ENCODE data around the gene KCNE4.

The KCNE4 gene

GRCh38 chr2:223102450-223102849, 50.5 kb downstream of the KCNE4 start:
- H3K9me2 ChIP-seq (replicated peaks; ENCODE audit: insufficient read depth, low read length): no peaks in the 10 kb centered on the region
- peaks cover 10% of the 10 kb centered on the region; the same call in 1 of the 2 replicates for H3F3A ChIP-seq (ENCODE audit: insufficient read depth, low read length)
- H2AFZ ChIP-seq (ENCODE audit: low read length): no peak overlapping the region
- no peak overlapping the region for H3K27ac ChIP-seq (ENCODE audit: low read length)
- H3K4me3 ChIP-seq (ENCODE audit: low read length): no peak overlapping the region
- TF ChIP-seq EZH2 (optimal IDR thresholded peaks at IDR 0.05; ENCODE audit: low read depth, low read length) (no peak), EZH2phosphoT487 (IDR thresholded peaks at IDR 0.05; ENCODE audit: low read length) (no peak), CTCF (IDR thresholded peaks at IDR 0.05; ENCODE audit: low read length) (no peak)
- H3K27me3 ChIP-seq (replicated peaks; ENCODE audit: insufficient read depth, low read length): no peaks in the 10 kb centered on the region
- no peaks in the 10 kb centered on the region for H3K9me3 ChIP-seq (replicated peaks; ENCODE audit: insufficient read depth, low read length)
- H4K20me1 ChIP-seq (ENCODE audit: insufficient read depth, low read length): no peaks in the 10 kb centered on the region
- DNase-seq: no peak
- H3K4me1 ChIP-seq (ENCODE audit: low read length): peaks cover 8% of the 10 kb centered on the region
- no peak overlapping the region for H3K9ac ChIP-seq (ENCODE audit: low read length)
- H3K36me3 ChIP-seq (replicated peaks; ENCODE audit: insufficient read depth, low read length): no peaks in the 10 kb centered on the region
- H3K79me2 ChIP-seq (ENCODE audit: low read length): no peaks in the 10 kb centered on the region
- H3K4me2 ChIP-seq (ENCODE audit: low read depth, low read length): no peak overlapping the region

- no peak overlapping the region for H3K27ac ChIP-seq (ENCODE audit: low read length)
- no peaks in the 10 kb centered on the region for H3K27me3 ChIP-seq (replicated peaks; ENCODE audit: insufficient read depth, low read length)
- TF ChIP-seq CTCF (IDR thresholded peaks at IDR 0.05; ENCODE audit: low read length): no peak
- no peak for TF ChIP-seq EZH2phosphoT487 (IDR thresholded peaks at IDR 0.05; ENCODE audit: low read length)
- no peaks in the 10 kb centered on the region for H3K9me3 ChIP-seq (replicated peaks; ENCODE audit: insufficient read depth, low read length)
- H3F3A ChIP-seq (ENCODE audit: insufficient read depth, low read length): peaks cover 10% of the 10 kb centered on the region; the same call in 1 of the 2 replicates
- no peaks in the 10 kb centered on the region for H3K79me2 ChIP-seq (ENCODE audit: low read length)
- H4K20me1 ChIP-seq (ENCODE audit: insufficient read depth, low read length): no peaks in the 10 kb centered on the region
- H3K36me3 ChIP-seq (replicated peaks; ENCODE audit: insufficient read depth, low read length): no peaks in the 10 kb centered on the region
- no peaks in the 10 kb centered on the region for H3K9me2 ChIP-seq (replicated peaks; ENCODE audit: insufficient read depth, low read length)
- peaks cover 8% of the 10 kb centered on the region for H3K4me1 ChIP-seq (ENCODE audit: low read length)
- no peak overlapping the region for H3K4me2 ChIP-seq (ENCODE audit: low read depth, low read length)
- H3K9ac ChIP-seq (ENCODE audit: low read length): no peak overlapping the region
- H2AFZ ChIP-seq (ENCODE audit: low read length): no peak overlapping the region
- no peak overlapping the region for H3K4me3 ChIP-seq (ENCODE audit: low read length)
- DNase-seq: no peak
Measured at GRCh38 chr2:223104336-223105132, 52.5 kb downstream of the KCNE4 start.
